Neuronal stem cell (in vitro differentiated cells): Measurements from ENCODE around the gene MYPN.

ENCODE experiments used
- DNase-seq: peaks from one replicate; pipeline ENCODE4 v3.0.0-alpha.2; 2013; ENCODE audit warnings: low spot score
- H2AFZ ChIP-seq: one replicate; pipeline ENCODE4 v1.6.1; 2013; ENCODE audit warnings: mild to moderate bottlenecking, low read length, inconsistent platforms
- H2AK5ac ChIP-seq: 2 replicates; pipeline ENCODE4 v1.6.1; 2013; ENCODE audit warnings: low read depth, mild to moderate bottlenecking, inconsistent platforms, low read length, moderate library complexity, mixed read lengths
- H2BK120ac ChIP-seq: 2 replicates; pipeline ENCODE4 v1.6.1; 2013; ENCODE audit warnings: low read depth, mild to moderate bottlenecking, inconsistent platforms, low read length, moderate library complexity, mixed read lengths
- H2BK12ac ChIP-seq: one replicate; pipeline ENCODE4 v1.6.1; 2013; ENCODE audit warnings: low read length, inconsistent platforms
- H2BK15ac ChIP-seq: 2 replicates; pipeline ENCODE4 v1.6.1; 2013; ENCODE audit warnings: mild to moderate bottlenecking, low read length, inconsistent platforms, mixed read lengths
- H2BK5ac ChIP-seq: one replicate; pipeline ENCODE4 v1.6.1; 2013; ENCODE audit warnings: inconsistent platforms, mild to moderate bottlenecking, low read length, moderate library complexity
- H3K14ac ChIP-seq: one replicate; pipeline ENCODE4 v1.6.1; 2013; ENCODE audit warnings: low read length, inconsistent platforms
- H3K18ac ChIP-seq: 2 replicates; pipeline ENCODE4 v1.6.1; 2013; ENCODE audit warnings: low read length, inconsistent platforms
- H3K23ac ChIP-seq: 2 replicates; pipeline ENCODE4 v1.6.1; 2013; ENCODE audit warnings: low read depth, mild to moderate bottlenecking, mixed read lengths, low read length, inconsistent platforms; ENCODE audit not compliant: poor library complexity
- H3K27ac ChIP-seq: replicated peaks from 3 replicates; pipeline ENCODE4 v1.5.1; 2013; ENCODE audit warnings: low read length, inconsistent platforms
- H3K27me3 ChIP-seq, 3 experiments: 2 replicates each; pipeline ENCODE4 v1.6.1; 2013; ENCODE audit warnings: low read length in 3 of 3, mild to moderate bottlenecking in 2 of 3, inconsistent platforms in 1 of 3, low read depth in 1 of 3, mixed read lengths in 1 of 3, moderate library complexity in 1 of 3; ENCODE audit not compliant: control insufficient read depth in 3 of 3, insufficient read depth in 3 of 3
- H3K36me3 ChIP-seq, 2 donors: replicated peaks in 1 of 2; 2 replicates each; pipeline ENCODE4 v1.6.1; 2013; ENCODE audit warnings: low read length in 2 of 2; ENCODE audit not compliant: control insufficient read depth in 2 of 2, insufficient read depth in 2 of 2
- H3K4ac ChIP-seq: 2 replicates; pipeline ENCODE4 v1.6.1; 2013; ENCODE audit warnings: inconsistent platforms, mild to moderate bottlenecking, low read length, moderate library complexity
- H3K4me1 ChIP-seq, 2 donors: 1 replicate in 1 of 2; 2 replicates in 1 of 2; pipeline ENCODE4 v1.6.1; 2013; ENCODE audit warnings: low read length in 2 of 2, low read depth in 1 of 2; ENCODE audit not compliant: control insufficient read depth in 2 of 2, insufficient read depth in 1 of 2
- H3K4me2 ChIP-seq: one replicate; pipeline ENCODE4 v1.6.1; 2013; ENCODE audit warnings: mild to moderate bottlenecking, low read length, inconsistent platforms; ENCODE audit not compliant: insufficient read depth, poor library complexity, severe bottlenecking
- H3K4me3 ChIP-seq, 2 donors: 2 replicates each; pipeline ENCODE4 v1.5.1; 2013; ENCODE audit warnings: low read length in 2 of 2, mild to moderate bottlenecking in 2 of 2, inconsistent platforms in 1 of 2, moderate library complexity in 1 of 2
- H3K79me1 ChIP-seq: one replicate; pipeline ENCODE4 v1.6.1; 2013; ENCODE audit warnings: low read depth, mild to moderate bottlenecking, inconsistent platforms, low read length, moderate library complexity
- H3K9ac ChIP-seq: one replicate; pipeline ENCODE4 v1.6.1; 2013; ENCODE audit warnings: mild to moderate bottlenecking, low read depth, low read length, inconsistent platforms; ENCODE audit not compliant: poor library complexity
- H3K9me3 ChIP-seq, 2 donors: replicated peaks in 1 of 2; 2 replicates each; pipeline versions ENCODE3 to v1.6.1; 2013; ENCODE audit warnings: low read length in 2 of 2, mild to moderate bottlenecking in 2 of 2, inconsistent platforms in 1 of 2, low read depth in 1 of 2, mixed read lengths in 1 of 2, moderate library complexity in 1 of 2; ENCODE audit not compliant: control insufficient read depth in 2 of 2, insufficient read depth in 1 of 2
- H4K8ac ChIP-seq: one replicate; pipeline ENCODE4 v1.6.1; 2013; ENCODE audit warnings: low read depth, mild to moderate bottlenecking, inconsistent platforms, low read length, moderate library complexity
- H4K91ac ChIP-seq: one replicate; pipeline ENCODE4 v1.6.1; 2013; ENCODE audit warnings: low read length, low read depth, mild to moderate bottlenecking, inconsistent platforms; ENCODE audit not compliant: poor library complexity
- WGBS, 2 donors: extraction: QIAGEN DNeasy Blood & Tissue Kit; methylation state at CpG; one replicate each; pipeline ENCODE4 v1.1.7; 2013; ENCODE audit warnings: missing lambda C conversion rate in 2 of 2, mixed read lengths in 1 of 2; ENCODE audit not compliant: insufficient read length in 2 of 2, insufficient replicate concordance in 1 of 2; ENCODE audit errors: extremely low coverage in 2 of 2; 5-methylcytosine and 5-hydroxymethylcytosine counted together

MYPN gene

GRCh38 chr10:68171539-68172080, 62.3 kb downstream of the MYPN start:
- Histone ChIP-seq H3K9ac (no peak overlapping the region), H4K91ac (no peak overlapping the region), H2AK5ac (no peak overlapping the region), H2BK5ac (no peak overlapping the region), H3K4ac (no peak overlapping the region), H3K4me3 (no peak overlapping the region), H3K27ac (no peak overlapping the region), H3K9me3 (no peaks in the 10 kb centered on the region), H4K8ac (no peak overlapping the region), H3K23ac (no peak overlapping the region), H3K27me3 (peaks cover 0 to 4% (median 0%) of the 10 kb centered on the region in 3 experiments), H2BK120ac (no peak overlapping the region), H2AFZ (no peak overlapping the region), H3K14ac (no peak overlapping the region), H3K18ac (no peak overlapping the region), H3K4me1 (no peaks in the 10 kb centered on the region), H2BK15ac (no peak overlapping the region), H3K36me3 (no peaks in the 10 kb centered on the region), H3K79me1 (no peaks in the 10 kb centered on the region), H2BK12ac (no peak overlapping the region), H3K4me2 (no peak overlapping the region)
- DNase-seq: no peak
- WGBS, 2 donors: no CpG with 5 or more reads among the region's 1 CpG

GRCh38 chr10:68172324-68172723, 63.0 kb downstream of the MYPN start:
- Histone ChIP-seq H3K79me1 (no peaks in the 10 kb centered on the region), H3K18ac (no peak overlapping the region), H2BK5ac (no peak overlapping the region), H3K36me3 (no peaks in the 10 kb centered on the region), H2BK12ac (no peak overlapping the region), H3K14ac (no peak overlapping the region), H2BK120ac (no peak overlapping the region), H3K9ac (no peak overlapping the region), H4K8ac (no peak overlapping the region), H3K27ac (no peak overlapping the region), H3K4ac (no peak overlapping the region), H4K91ac (no peak overlapping the region), H2AK5ac (no peak overlapping the region), H2AFZ (no peak overlapping the region), H3K23ac (no peak overlapping the region), H3K4me1 (no peaks in the 10 kb centered on the region), H3K4me2 (no peak overlapping the region), H3K4me3 (no peak overlapping the region), H3K27me3 (peaks cover 0 to 6% (median 0%) of the 10 kb centered on the region in 3 experiments), H3K9me3 (no peaks in the 10 kb centered on the region), H2BK15ac (no peak overlapping the region)
- DNase-seq: no peak
- no CpG with 5 or more reads among the region's 2 CpGs for WGBS, 2 donors

GRCh38 chr10:68175949-68176348, 66.7 kb downstream of the MYPN start:
- no peak for DNase-seq
- Histone ChIP-seq H2AK5ac (no peak overlapping the region), H3K4ac (no peak overlapping the region), H2BK5ac (no peak overlapping the region), H4K8ac (no peak overlapping the region), H2BK15ac (no peak overlapping the region), H3K4me1 (no peaks in the 10 kb centered on the region), H4K91ac (no peak overlapping the region), H3K27me3 (peaks cover 0 to 9% (median 0%) of the 10 kb centered on the region in 3 experiments), H3K23ac (no peak overlapping the region), H3K27ac (no peak overlapping the region), H2AFZ (no peak overlapping the region), H3K9me3 (no peaks in the 10 kb centered on the region), H3K79me1 (no peaks in the 10 kb centered on the region), H3K4me3 (no peak overlapping the region), H2BK120ac (no peak overlapping the region), H2BK12ac (no peak overlapping the region), H3K9ac (no peak overlapping the region), H3K14ac (no peak overlapping the region), H3K36me3 (no peaks in the 10 kb centered on the region), H3K18ac (no peak overlapping the region), H3K4me2 (no peak overlapping the region)
- WGBS, 2 donors: no CpG with 5 or more reads among the region's 1 CpG

- Histone ChIP-seq H3K9ac (no peak overlapping the region), H3K4me3 (no peak overlapping the region), H3K79me1 (no peaks in the 10 kb centered on the region), H3K4me2 (no peak overlapping the region), H2BK12ac (no peak overlapping the region), H3K14ac (no peak overlapping the region), H3K4me1 (no peaks in the 10 kb centered on the region), H3K4ac (no peak overlapping the region), H4K91ac (no peak overlapping the region), H4K8ac (no peak overlapping the region), H2AFZ (no peak overlapping the region), H2BK120ac (no peak overlapping the region), H3K18ac (no peak overlapping the region), H3K27me3 (peaks cover 0 to 9% (median 0%) of the 10 kb centered on the region in 3 experiments), H3K27ac (no peak overlapping the region), H3K36me3 (no peaks in the 10 kb centered on the region), H3K23ac (no peak overlapping the region), H2BK15ac (no peak overlapping the region), H3K9me3 (no peaks in the 10 kb centered on the region), H2AK5ac (no peak overlapping the region), H2BK5ac (no peak overlapping the region)
- no peak for DNase-seq
- WGBS, 2 donors: no CpG with 5 or more reads among the region's 4 CpGs
These were observed 67.5 kb downstream of the MYPN start for GRCh38 chr10:68176797-68177196.
